Measurements from ENCODE around the gene SLC2A6.

The SLC2A6 gene, protein sequence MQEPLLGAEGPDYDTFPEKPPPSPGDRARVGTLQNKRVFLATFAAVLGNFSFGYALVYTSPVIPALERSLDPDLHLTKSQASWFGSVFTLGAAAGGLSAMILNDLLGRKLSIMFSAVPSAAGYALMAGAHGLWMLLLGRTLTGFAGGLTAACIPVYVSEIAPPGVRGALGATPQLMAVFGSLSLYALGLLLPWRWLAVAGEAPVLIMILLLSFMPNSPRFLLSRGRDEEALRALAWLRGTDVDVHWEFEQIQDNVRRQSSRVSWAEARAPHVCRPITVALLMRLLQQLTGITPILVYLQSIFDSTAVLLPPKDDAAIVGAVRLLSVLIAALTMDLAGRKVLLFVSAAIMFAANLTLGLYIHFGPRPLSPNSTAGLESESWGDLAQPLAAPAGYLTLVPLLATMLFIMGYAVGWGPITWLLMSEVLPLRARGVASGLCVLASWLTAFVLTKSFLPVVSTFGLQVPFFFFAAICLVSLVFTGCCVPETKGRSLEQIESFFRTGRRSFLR

GRCh38 chr9:133478851-133479711 is at the start of gene SLC2A6:
TSS of gene SLC2A6 (minus strand) at chr9:133479099. CDS start at chr9:133479059, 40 bp downstream.
- peak; percentile 60 to 96 (median 94) for DNase-seq

DNA sequence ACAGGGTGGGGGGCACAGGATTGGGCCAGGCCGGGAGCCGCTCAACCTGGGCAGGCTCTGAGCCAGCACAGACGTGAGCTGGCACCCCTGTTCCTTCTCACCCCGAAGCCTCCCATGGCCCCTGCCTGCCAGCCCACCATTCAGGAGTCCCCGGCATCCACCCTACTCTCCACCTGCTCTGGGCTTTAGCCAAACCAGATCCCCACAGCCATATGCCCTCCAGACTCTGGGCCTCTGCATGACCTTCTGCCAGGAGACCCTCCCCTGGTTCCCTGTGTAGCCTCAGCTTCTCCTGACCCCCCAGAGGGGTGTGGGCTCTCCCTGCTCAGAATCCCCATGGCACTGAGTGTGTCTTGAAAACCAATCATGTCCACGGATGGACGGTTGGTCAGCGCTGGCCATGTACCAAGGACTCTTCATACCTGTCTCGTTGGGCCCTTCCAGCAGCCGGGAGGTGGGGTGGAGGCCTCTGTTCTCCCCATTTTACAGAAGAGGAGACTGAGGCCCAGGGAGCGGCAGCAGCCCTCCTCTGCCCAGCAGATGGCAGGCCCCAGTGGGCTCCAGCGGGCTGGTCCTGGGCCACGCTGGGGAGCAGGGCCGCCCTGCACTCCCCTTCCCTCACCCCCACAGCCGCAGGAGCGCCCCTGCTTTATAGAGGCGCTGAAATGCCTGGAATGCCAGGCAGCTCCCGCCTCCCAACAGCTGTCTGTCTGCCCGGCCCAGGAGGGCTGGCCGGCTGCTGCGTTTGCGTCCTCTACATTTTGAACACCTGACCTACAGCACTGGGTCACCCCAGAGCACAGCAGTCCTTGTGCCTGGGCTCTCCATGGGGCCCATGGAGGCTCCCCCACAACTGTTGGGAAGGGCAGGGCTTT is 49.3 kb upstream of the SLC2A6 start:
- no peak for DNase-seq

- no peak for DNase-seq
These were observed 48.6 kb upstream of the SLC2A6 start for GRCh38 chr9:133527444-133527920.

DNA sequence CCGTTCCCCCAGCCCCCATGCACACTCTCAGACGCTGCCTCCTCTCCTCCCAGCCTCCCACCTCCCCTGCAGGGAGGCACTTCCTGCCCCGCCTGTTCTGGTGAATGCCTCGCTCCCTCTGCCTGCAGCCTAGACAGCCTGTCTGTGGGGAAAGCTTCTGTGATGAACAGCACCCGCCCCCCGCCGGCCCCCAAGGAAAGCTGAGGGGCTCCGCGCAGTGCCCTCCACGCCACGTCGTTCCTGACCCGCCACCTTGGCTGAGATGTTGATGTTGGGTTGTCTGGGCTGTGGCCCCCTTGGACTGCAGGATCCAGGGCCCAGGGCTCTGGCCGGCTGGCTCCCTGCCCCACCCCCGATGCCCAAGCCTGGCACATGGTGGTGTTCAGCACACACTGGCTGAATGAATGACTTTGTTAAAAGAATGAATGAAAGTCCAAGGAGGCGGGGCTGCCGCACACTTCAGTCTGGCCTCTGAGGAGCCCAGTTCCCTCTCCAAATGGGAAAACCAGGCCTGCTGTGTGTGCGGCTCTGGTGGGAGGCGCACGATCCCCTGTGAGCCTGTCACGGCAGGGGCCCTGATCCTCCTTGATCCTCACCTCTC is 47.9 kb upstream of the SLC2A6 start:
- DNase-seq: peak in 2 of 3 experiments; percentile 17 to 44

DNA sequence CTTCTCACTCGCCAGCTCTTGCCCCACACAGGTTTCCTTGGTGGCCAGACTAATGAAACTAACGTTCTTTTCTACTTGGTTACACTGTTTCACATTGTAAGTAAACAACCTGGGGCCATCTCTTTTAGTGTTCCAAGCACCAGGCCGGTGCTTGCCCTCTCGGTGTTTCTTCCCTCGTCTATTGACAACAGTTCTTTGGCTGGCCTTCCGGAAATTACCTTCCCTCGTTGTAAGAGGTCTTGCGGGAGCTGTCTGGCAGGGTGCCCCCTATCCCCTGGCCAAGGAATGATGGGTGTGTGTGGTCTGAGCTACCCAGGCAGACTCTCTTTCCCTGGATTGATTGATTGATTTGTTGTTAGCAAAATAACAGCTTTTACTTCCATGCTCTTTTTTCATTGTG is 46.8 kb upstream of the SLC2A6 start:
- DNase-seq: peak in 1 of 3 experiments; percentile 23

DNA sequence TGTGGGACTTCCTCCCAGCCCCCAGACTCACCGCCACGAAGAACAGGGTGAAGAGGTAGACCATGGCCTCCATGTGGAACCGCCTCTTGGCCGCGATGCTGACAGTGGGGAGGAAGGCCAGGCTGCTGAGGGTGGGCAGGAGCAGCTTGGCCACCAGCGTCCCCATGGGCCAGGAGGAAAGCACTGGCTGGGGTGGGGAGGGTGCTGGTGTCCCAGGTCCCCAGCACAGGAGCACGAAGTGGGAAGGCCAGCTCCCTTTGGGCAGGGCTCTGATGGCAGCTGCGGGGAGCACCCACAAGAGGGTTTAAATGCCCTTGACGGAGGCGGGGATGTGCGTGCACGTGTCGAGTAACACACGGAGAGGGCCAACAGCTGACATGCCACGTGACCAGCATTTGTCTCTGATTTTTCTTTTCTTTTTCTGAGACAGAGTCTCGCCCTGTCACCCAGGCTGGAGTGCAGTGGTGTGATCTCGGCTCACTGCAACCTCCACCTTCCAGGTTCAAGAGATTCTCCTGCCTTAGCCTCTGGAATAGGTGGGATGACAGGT is 45.9 kb upstream of the SLC2A6 start, which contains the start of gene MYMK:
MYMK (minus strand) TSS at position 281 of the 550 bp plus-strand sequence; CDS start at position 166, 115 bp downstream.
- DNase-seq: no peak

DNA sequence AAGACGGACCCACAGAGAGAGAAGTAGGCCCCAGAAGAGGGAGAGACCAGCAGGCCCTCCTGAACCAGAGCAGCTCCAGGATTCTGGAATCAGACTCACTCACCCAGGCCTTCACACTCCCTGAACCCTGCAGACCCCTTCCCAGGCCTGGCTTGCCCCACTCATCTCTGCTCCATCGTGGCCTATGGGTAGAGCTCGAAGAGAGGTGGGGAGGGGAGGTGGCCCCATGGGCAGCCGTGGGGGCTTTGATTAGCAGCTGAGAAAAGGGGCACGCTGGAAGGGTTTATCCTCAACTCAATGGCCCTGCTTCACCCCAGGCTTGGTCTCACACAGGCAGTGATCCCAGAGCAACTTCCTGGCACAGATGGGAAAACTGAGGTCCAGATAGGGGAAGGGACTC is 45.2 kb upstream of the SLC2A6 start:
- DNase-seq: no peak

- DNase-seq: no peak
These were observed 44.2 kb upstream of the SLC2A6 start for GRCh38 chr9:133523106-133523505.

DNA sequence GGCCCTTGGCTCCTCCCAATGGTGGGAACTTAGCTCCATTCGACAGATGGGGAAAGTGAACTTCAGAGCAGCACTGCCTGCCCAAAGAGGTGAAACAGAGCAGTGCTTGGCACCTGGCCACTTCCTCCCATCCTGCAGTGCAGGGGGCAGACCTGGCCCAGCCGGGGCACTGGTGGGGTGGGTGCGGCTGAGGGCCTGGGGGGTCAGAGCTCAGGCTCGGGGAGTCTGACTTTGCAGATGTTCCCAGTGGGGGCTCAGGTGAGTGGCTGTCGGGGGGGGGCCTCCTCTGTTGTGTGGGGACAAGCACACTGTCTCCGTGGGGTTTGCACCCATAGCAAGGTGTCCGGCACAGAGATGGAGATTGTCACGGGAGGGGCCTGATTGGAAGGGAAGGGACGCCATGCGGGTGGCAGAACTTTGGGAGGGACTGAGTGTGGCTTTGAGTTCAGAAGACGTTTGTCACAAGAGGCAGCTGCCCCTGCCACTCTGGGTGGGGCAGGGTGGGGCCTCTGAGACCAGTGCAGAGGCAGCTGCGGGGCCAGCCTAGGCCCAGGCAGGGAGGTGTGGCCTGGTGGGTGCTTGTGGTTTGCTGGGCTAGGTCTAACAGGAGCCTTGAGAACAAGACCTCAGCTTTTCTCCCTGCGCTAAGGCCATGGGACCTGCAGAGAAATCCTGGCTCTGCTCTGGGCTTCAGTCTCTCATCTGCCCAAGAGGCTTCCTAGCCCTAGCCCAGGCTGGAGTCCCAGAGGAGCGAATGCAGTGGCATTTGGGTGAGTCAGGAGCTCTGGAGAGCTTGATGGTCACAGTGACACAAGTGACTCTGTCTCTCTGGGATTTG is 43.4 kb upstream of the SLC2A6 start:
- peak in 1 of 3 experiments; percentile 25 for DNase-seq

- DNase-seq: no peak
These were observed 42.5 kb upstream of the SLC2A6 start for GRCh38 chr9:133521122-133522072.

DNA sequence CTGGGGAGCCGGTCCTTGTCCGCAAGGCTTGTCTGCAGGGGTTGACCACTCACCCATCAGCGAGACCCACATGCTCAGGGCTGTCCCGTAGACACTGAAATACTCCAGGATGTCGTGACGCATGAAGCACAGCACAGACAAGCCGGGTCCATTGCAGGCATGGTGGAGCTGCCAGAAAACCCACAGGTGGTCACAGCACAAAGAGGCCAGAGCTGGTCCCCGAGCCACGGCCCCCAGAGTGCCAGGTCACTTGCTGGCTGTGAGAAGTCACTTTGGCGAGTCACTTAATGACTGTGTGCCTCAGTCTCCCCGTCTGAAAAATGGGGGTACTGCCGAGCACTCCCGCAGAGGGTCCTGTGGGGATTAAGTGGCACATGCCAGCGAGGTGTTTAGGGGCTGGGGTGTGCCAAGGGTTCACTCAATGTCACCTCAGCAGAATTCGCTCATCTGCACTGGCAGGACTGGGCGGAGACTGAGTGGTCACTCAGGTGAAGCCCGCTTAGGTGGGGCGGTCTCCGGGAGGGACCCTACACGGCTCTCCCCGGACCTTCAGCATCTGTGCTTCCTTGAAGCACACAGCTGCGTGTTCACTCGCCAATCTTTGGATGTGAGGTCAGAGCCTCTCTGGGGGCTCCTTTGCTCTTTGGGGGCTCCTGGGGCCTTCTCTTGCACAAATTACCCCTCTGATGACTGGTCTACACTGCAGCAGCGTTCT is 41.4 kb upstream of the SLC2A6 start:
- no peak for DNase-seq

DNA sequence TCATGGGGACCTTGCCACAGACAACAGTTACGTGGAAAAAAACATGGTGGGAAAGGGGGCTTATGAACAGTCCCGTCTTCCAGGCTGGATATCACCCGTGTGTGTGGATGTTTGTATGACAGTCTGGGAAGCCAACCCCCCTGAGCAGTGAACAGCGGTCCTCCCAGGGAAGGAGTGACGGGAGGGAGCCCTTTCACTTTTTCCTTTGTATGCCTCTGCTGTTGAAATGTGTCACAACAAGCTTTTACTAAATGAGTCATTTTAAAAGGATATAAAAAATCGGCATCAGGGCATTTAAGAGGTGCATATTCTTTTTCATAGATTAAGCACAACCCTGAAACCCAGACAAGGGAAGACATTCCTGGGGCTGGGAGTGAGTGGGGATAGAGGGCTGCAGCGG is 40.8 kb upstream of the SLC2A6 start:
- DNase-seq: no peak

- no peak for DNase-seq
These were observed 40.0 kb upstream of the SLC2A6 start for GRCh38 chr9:133518706-133519449.

- DNase-seq: no peak
These were observed 39.3 kb upstream of the SLC2A6 start for GRCh38 chr9:133518200-133518599.

GRCh38 chr9:133517711-133518110 is 38.8 kb upstream of the SLC2A6 start:
- DNase-seq: no peak

DNA sequence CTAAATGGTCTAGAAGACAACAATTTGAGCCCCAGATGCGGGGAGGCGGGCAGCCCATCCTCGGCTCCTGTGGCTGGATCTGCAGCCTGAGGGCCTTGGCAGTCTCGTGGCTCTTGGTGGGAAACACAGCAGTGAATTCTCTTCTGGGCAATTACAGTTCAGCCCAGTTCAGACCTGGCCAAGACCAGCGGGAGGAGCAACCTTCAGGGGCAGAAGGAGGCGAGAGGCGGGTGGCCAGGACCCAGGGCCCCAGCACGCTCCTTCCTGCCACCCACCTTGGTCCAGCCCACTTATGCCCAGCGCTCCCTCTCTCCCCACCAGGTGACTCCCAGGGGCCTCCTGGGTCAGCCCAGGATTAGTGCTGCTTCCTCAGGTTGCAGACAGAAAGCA is 38.1 kb upstream of the SLC2A6 start:
- DNase-seq: no peak

DNA sequence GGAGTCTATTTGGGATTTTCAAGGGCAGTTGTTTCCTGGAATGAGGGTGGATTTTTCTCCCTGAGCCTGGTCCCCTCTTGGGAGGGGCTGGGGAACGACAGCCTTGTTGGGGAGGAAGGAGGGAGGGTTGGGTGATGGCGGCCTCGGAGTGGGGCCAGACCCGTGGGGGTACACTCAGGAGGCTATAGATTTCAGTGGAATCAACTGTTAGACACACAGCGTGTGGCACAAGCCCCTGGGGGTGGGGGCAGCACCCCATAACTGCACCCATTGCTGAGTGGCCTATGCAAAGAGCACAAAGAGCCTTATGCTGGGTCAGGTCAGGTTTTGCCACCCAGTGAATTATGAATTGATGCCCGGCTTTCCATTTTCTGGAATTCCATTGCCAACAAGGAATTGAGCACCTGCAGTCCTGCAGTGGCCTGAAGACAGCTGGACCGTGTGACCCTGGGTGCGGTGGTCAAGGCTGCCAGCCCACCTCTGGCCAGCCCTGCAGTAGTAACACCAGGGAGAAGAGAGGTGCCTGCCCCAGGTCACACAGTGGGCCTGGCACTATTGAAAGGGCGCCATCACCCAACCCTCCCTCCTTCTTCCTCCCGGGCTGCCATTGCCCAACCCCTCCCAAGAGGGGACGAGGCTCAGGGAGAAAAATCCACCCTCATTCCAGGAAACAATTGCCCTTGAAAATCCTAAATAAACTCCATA is 37.5 kb upstream of the SLC2A6 start:
- DNase-seq: no peak
